ENCODE data around the gene SIRT2.
"Not testable (repeated sequence)": the region's sequence is repeated elsewhere in the genome, so short reads cannot be mapped to it uniquely, and the experiment has no call there.

DNA sequence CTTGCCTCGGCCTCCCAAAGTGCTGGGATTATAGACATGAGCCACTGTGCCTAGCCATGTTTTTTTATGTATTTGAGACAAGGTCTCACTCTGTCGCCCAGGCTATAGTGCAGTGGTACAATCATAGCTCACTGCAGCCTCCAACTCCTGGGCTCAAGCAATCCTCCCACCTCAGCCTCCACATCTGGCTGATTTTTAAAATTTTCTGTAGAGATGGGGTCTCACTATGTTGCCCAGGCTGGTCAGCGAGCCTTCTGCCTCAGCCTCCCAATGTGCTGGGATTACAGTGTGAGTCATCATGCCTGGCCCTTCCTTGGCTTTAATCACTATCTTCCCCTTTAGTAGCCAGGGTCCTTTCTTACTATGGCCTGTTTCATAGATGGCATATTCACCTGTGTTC, 14.7 kb downstream of the SIRT2 start:
- not testable (repeated sequence) for TF ChIP-seq EZH2 (IDR thresholded peaks at IDR 0.05; ENCODE audit: low read length)
- TF ChIP-seq, protein P1, sequence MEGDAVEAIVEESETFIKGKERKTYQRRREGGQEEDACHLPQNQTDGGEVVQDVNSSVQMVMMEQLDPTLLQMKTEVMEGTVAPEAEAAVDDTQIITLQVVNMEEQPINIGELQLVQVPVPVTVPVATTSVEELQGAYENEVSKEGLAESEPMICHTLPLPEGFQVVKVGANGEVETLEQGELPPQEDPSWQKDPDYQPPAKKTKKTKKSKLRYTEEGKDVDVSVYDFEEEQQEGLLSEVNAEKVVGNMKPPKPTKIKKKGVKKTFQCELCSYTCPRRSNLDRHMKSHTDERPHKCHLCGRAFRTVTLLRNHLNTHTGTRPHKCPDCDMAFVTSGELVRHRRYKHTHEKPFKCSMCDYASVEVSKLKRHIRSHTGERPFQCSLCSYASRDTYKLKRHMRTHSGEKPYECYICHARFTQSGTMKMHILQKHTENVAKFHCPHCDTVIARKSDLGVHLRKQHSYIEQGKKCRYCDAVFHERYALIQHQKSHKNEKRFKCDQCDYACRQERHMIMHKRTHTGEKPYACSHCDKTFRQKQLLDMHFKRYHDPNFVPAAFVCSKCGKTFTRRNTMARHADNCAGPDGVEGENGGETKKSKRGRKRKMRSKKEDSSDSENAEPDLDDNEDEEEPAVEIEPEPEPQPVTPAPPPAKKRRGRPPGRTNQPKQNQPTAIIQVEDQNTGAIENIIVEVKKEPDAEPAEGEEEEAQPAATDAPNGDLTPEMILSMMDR (optimal IDR thresholded peaks at IDR 0.05 in 1 of 3, IDR thresholded peaks at IDR 0.05 in 1 of 3, conservative IDR thresholded peaks at IDR 0.05 in 1 of 3; ENCODE audit: extremely low read depth in 1 of 3, insufficient read depth in 2 of 3, low read length in 3 of 3), result not testable (repeated sequence)
